Measurements from ENCODE around the gene LMO1.

GRCh38 chr11:8293171-8293570, 29.5 kb upstream of the LMO1 start:
- TF ChIP-seq CTCF (IDR thresholded peaks at IDR 0.05; ENCODE audit: low read depth, low read length, missing input control) (no peak), TAF1 (conservative IDR thresholded peaks at IDR 0.05) (no peak), YY1 (IDR thresholded peaks at IDR 0.05) (no peak), RXRA (IDR thresholded peaks at IDR 0.05) (no peak)
